ENCODE data around the gene EIF2B4. TPM values are rescaled to one million over a fixed set of nuclear protein-coding genes. Genes with fewer than 3 reads are reported as not detected.
"Not testable (repeated sequence)": the region's sequence is repeated elsewhere in the genome, so short reads cannot be mapped to it uniquely, and the experiment has no call there.

The EIF2B4 gene
- total and polyA plus RNA-seq, 2 of the 8 experiments (the other 6 are each of a cell fraction or from before 2014, with no cell fraction given), result 60.0 to 63.2 TPM

- not testable (repeated sequence) for H3K4me3 ChIP-seq (ENCODE audit: extremely low read depth in 1 of 4, insufficient read depth in 2 of 4, low read depth in 3 of 4, low read length in 4 of 4); H3K36me3 ChIP-seq (ENCODE audit: control insufficient read depth in 2 of 4, insufficient read depth in 4 of 4, low read length in 3 of 4); H3K79me2 ChIP-seq (ENCODE audit: control insufficient read depth in 1 of 2, insufficient read depth in 2 of 2, low read length in 2 of 2); H4K5ac ChIP-seq (ENCODE audit: insufficient read length, low read depth, low read length); H2BK5ac ChIP-seq (ENCODE audit: low read depth, low read length); H4K20me1 ChIP-seq (replicated peaks in 1 of 2; ENCODE audit: control insufficient read depth in 1 of 2, insufficient read depth in 2 of 2, low read length in 2 of 2); H3K4ac ChIP-seq (replicated peaks; ENCODE audit: insufficient read length, low read depth, low read length); H3K18ac ChIP-seq (ENCODE audit: extremely low read depth, low read length); H4K8ac ChIP-seq (ENCODE audit: extremely low read depth, insufficient read depth, low read length); H3K23ac ChIP-seq (ENCODE audit: insufficient read length); H2BK15ac ChIP-seq (ENCODE audit: low read length); H2AFZ ChIP-seq (ENCODE audit: low read length); H3K4me2 ChIP-seq (ENCODE audit: insufficient read depth in 1 of 2, low read depth in 2 of 2, low read length in 2 of 2); H3K23me2 ChIP-seq (ENCODE audit: low read depth, low read length); H3K27ac ChIP-seq (ENCODE audit: low read depth, low read length); H2BK12ac ChIP-seq (ENCODE audit: low read depth, low read length); H3K9me3 ChIP-seq (ENCODE audit: insufficient read depth in 2 of 2, low read depth in 1 of 2, low read length in 1 of 2); FAIRE-seq; H2AK5ac ChIP-seq (ENCODE audit: low read depth, low read length); H2BK120ac ChIP-seq (replicated peaks; ENCODE audit: low read depth, low read length); H3K27me3 ChIP-seq (replicated peaks in 1 of 4; ENCODE audit: control insufficient read depth in 3 of 4, extremely low read depth in 1 of 4, insufficient read depth in 3 of 4, low read length in 3 of 4); H3K14ac ChIP-seq (ENCODE audit: insufficient read length); H4K91ac ChIP-seq (replicated peaks; ENCODE audit: insufficient read length, low read length); H3K56ac ChIP-seq (replicated peaks; ENCODE audit: insufficient read length, low read depth, low read length); H3K9ac ChIP-seq (replicated peaks in 1 of 4; ENCODE audit: extremely low read depth in 1 of 4, low read depth in 3 of 4, low read length in 3 of 4); DNase-seq (ENCODE audit: low read depth in 1 of 2, low spot score in 2 of 2); H2BK20ac ChIP-seq (ENCODE audit: low read length); H3K79me1 ChIP-seq (ENCODE audit: low read depth, low read length)
- CTCF ChIA-PET (ENCODE audit: partially characterized antibody), result interaction anchor here (0.7 to 10.3 kb wide), 8 partner anchors 10 to 70 kb away, joined by 3 to 128 read pairs (median 4); partner anchors contain the start of gene UCN
- 94% methylated on average over 14 of the region's 15 CpGs; no CpG with 5 or more reads in 1 of the 2 experiments for WGBS, 2 experiments (ENCODE audit: extremely low coverage in 1 of 2, insufficient coverage in 1 of 2, insufficient read length in 1 of 2, insufficient replicate concordance in 2 of 2, low coverage in 1 of 2, low lambda C conversion rate in 2 of 2, missing lambda C conversion rate in 1 of 2)
- POLR2A ChIA-PET (ENCODE audit: partially characterized antibody), result interaction anchor here (1.0 to 9.4 kb wide), 3 partner anchors 11 to 100 kb away, joined by 3 to 105 read pairs (median 3); partner anchors contain the start of genes TRIM54 and UCN
- H3K4me1 ChIP-seq (replicated peaks in 1 of 4; ENCODE audit: control insufficient read depth in 3 of 4, insufficient read depth in 4 of 4, low read length in 3 of 4), result peaks cover 0 to 12% (median 0%) of the 10 kb centered on the region in 4 experiments; a peak in 5 of 7 replicates
Observed at GRCh38 chr2:27319839-27320238, 50.3 kb downstream of the EIF2B4 start.
